PC-3 (cell line): ENCODE data around the gene APEX2. TPM values are rescaled to one million over a fixed set of nuclear protein-coding genes. Genes with fewer than 3 reads are reported as not detected.
"Not testable (repeated sequence)": the region's sequence is repeated elsewhere in the genome, so short reads cannot be mapped to it uniquely, and the experiment has no call there.

Source experiments
- ATAC-seq: fragments of 200-7000 bp; cut with Tn5 transposase; 2 replicates; pipeline ENCODE4 v1.9.1; 2020; ENCODE audit warnings: mild to moderate bottlenecking, moderate library complexity
- BruUV-seq: library from RNA; stranded (reverse); fragments of 400-500 nt; replicated peaks from 2 replicates; lab custom pipeline; 2021; lab: Mats Ljungman, UMichigan
- CTCF ChIA-PET: fragments of 300-600 bp; sonication (Branson Sonifier 250); formaldehyde crosslinking; loops from one replicate; lab custom pipeline; 2022; ENCODE audit warnings: antibody characterized with exemption; lab: Charles Lee
- POLR2A ChIA-PET: fragments of 300-600 bp; sonication (Branson Sonifier 250); formaldehyde crosslinking; loops from one replicate; lab custom pipeline; 2022; ENCODE audit warnings: antibody characterized with exemption; ENCODE audit not compliant: unreplicated experiment; lab: Charles Lee
- DNase-seq: peaks from one replicate; pipeline ENCODE4 v3.0.0-alpha.2; 2015
- H2AFZ ChIP-seq: fragments of 300-600 bp; sonication (generic); 2 replicates; pipeline ENCODE4 v1.6.0; 2016; ENCODE audit warnings: antibody characterized with exemption, low read length
- H3F3A ChIP-seq: fragments of 300-600 bp; sonication (generic); one replicate; pipeline ENCODE4 v1.6.0; 2017; ENCODE audit warnings: antibody characterized with exemption, low read length, control low read depth, mild to moderate bottlenecking; ENCODE audit not compliant: unreplicated experiment
- H3K27ac ChIP-seq: fragments of 300-600 bp; sonication (generic); 2 replicates; pipeline ENCODE4 v1.5.1; 2016; ENCODE audit warnings: mild to moderate bottlenecking, low read length
- H3K27me3 ChIP-seq: fragments of 300-600 bp; sonication (generic); 2 replicates; pipeline ENCODE4 v1.6.1; 2016; ENCODE audit warnings: low read length, mixed read lengths
- H3K36me3 ChIP-seq: fragments of 300-600 bp; sonication (generic); 2 replicates; pipeline ENCODE4 v1.6.1; 2016; ENCODE audit warnings: low read depth, mixed run types, low read length, mixed read lengths
- H3K4me1 ChIP-seq: fragments of 300-600 bp; sonication (generic); 2 replicates; pipeline ENCODE4 v1.5.1; 2016; ENCODE audit warnings: low read length; ENCODE audit not compliant: insufficient read depth
- H3K4me2 ChIP-seq: fragments of 300-600 bp; sonication (generic); 2 replicates; pipeline ENCODE4 v1.6.0; 2016; ENCODE audit warnings: low read length
- H3K4me3 ChIP-seq: fragments of 300-600 bp; sonication (generic); 2 replicates; pipeline ENCODE4 v1.5.1; 2016; ENCODE audit warnings: mild to moderate bottlenecking, low read length, mixed read lengths
- H3K79me2 ChIP-seq: fragments of 300-600 bp; sonication (generic); 2 replicates; pipeline ENCODE4 v1.6.1; 2017; ENCODE audit warnings: low read length, mixed read lengths
- H3K9ac ChIP-seq: fragments of 300-600 bp; sonication (generic); 2 replicates; pipeline ENCODE4 v1.6.0; 2016; ENCODE audit warnings: mild to moderate bottlenecking, low read length
- H3K9me2 ChIP-seq: fragments of 300-600 bp; sonication (generic); replicated peaks from 2 replicates; pipeline ENCODE4 v1.6.1; 2016; ENCODE audit warnings: mixed run types, low read length, mixed read lengths
- H3K9me3 ChIP-seq: fragments of 300-600 bp; sonication (generic); 2 replicates; pipeline ENCODE4 v1.6.1; 2016; ENCODE audit warnings: low read length, mixed read lengths
- H4K20me1 ChIP-seq: fragments of 300-600 bp; sonication (generic); 2 replicates; pipeline ENCODE4 v1.6.1; 2016; ENCODE audit warnings: low read length, mixed read lengths
- CTCF ChIP-seq: fragments of 300-600 bp; sonication (generic); conservative IDR thresholded peaks from 2 replicates; pipeline ENCODE4 v1.5.1; 2017; ENCODE audit warnings: antibody characterized with exemption, low read depth, mild to moderate bottlenecking, low read length
- EZH2 ChIP-seq: fragments of 300-600 bp; sonication (generic); IDR thresholded peaks from one replicate; pipeline ENCODE4 v1.6.1; 2017; ENCODE audit warnings: antibody characterized with exemption, mild to moderate bottlenecking, low read length; ENCODE audit not compliant: unreplicated experiment
- EZH2phosphoT487 ChIP-seq: fragments of 300-600 bp; sonication (generic); IDR thresholded peaks from 2 replicates; pipeline ENCODE4 v1.6.1; 2018; ENCODE audit warnings: mild to moderate bottlenecking, antibody characterized with exemption, low read length, borderline replicate concordance
- intact Hi-C: fragments of 100-400 bp; cut with micrococcal nuclease; formaldehyde crosslinking; loops from 2 replicates; pipeline ENCODE4 v1.9.0; 2023
- total RNA-seq: library from RNA; depleted of rRNA; stranded (reverse); fragments of >200 nt; gene quantifications from 2 replicates; pipeline ENCODE4 v1.2.3, GENCODE V29; 2014

The APEX2 gene
- total RNA-seq, 1 experiment from 2014 or later = 24.7 TPM

- ChIA-PET CTCF (no interaction called here), POLR2A (no interaction called here)
- Histone ChIP-seq H4K20me1 (no peaks in the 10 kb centered on the region), H3K4me1 (peaks cover 15% of the 10 kb centered on the region), H3K4me2 (peak overlapping the region; percentile 20; the same call in 1 of the 2 replicates), H3F3A (no peaks in the 10 kb centered on the region), H3K9me2 (0 out of 2 replicates have a peak, but pooled peaks cover 5% of the 10 kb centered on the region), H3K4me3 (no peak overlapping the region), H3K9me3 (no peaks in the 10 kb centered on the region), H3K36me3 (no peaks in the 10 kb centered on the region), H2AFZ (no peak overlapping the region), H3K27me3 (no peaks in the 10 kb centered on the region), H3K9ac (0 out of 2 replicates have a peak overlapping the region, but pooled peaks have one; percentile 16), H3K79me2 (no peaks in the 10 kb centered on the region), H3K27ac (peak overlapping the region; percentile 61)
- DNase-seq = peak; percentile 79
- intact Hi-C loops = loop anchor here (1.0 kb wide), 2 partner anchors 33 to 79 kb away; no protein-coding TSS in a partner anchor
- TF ChIP-seq CTCF (peak; percentile 63), EZH2phosphoT487 (no peak)
- no TSS peak for BruUV-seq
- ATAC-seq = peak; percentile 95
Observed at GRCh38 chrX:54978448-54978847, 21.7 kb upstream of the APEX2 start.

- Histone ChIP-seq H3K9me2 (0 out of 2 replicates have a peak, but pooled peaks cover 5% of the 10 kb centered on the region), H3K27ac (peak overlapping the region; percentile 61), H3K36me3 (no peaks in the 10 kb centered on the region), H3K27me3 (no peaks in the 10 kb centered on the region), H3K79me2 (no peaks in the 10 kb centered on the region), H3K4me2 (no peak overlapping the region), H2AFZ (no peak overlapping the region), H3K4me1 (peaks cover 15% of the 10 kb centered on the region), H3F3A (no peaks in the 10 kb centered on the region), H3K9me3 (no peaks in the 10 kb centered on the region), H3K4me3 (no peak overlapping the region), H3K9ac (peak overlapping the region; percentile 16; the same call in 1 of the 2 replicates), H4K20me1 (no peaks in the 10 kb centered on the region)
- ChIA-PET POLR2A (no interaction called here), CTCF (no interaction called here)
- ATAC-seq (no peak), DNase-seq (no peak)
- BruUV-seq = no TSS peak
- intact Hi-C loops = no loop called here
- TF ChIP-seq CTCF = no peak
- no peak for TF ChIP-seq EZH2phosphoT487
- no peak for TF ChIP-seq EZH2
Observed at GRCh38 chrX:54979432-54979831, 20.7 kb upstream of the APEX2 start.

- Histone ChIP-seq H3K27me3 (no peaks in the 10 kb centered on the region), H3K4me1 (peaks cover 15% of the 10 kb centered on the region), H3K9ac (no peak overlapping the region), H3F3A (no peaks in the 10 kb centered on the region), H3K9me3 (no peaks in the 10 kb centered on the region), H3K4me3 (no peak overlapping the region), H3K79me2 (no peaks in the 10 kb centered on the region), H3K4me2 (no peak overlapping the region), H4K20me1 (no peaks in the 10 kb centered on the region), H2AFZ (no peak overlapping the region), H3K9me2 (0 out of 2 replicates have a peak, but pooled peaks cover 5% of the 10 kb centered on the region), H3K27ac (no peak overlapping the region), H3K36me3 (no peaks in the 10 kb centered on the region)
- BruUV-seq = no TSS peak
- POLR2A ChIA-PET = no interaction called here
- CTCF ChIA-PET = no interaction called here
- ATAC-seq (no peak), DNase-seq (no peak)
- no peak for TF ChIP-seq EZH2phosphoT487
- TF ChIP-seq CTCF = no peak
- TF ChIP-seq EZH2 = no peak
- intact Hi-C loops = no loop called here
Observed at GRCh38 chrX:54980334-54980733, 19.8 kb upstream of the APEX2 start.

- H3K36me3 ChIP-seq, BruUV-seq, DNase-seq, H3K9me3 ChIP-seq, H3K9me2 ChIP-seq, POLR2A ChIA-PET, H3K27me3 ChIP-seq, H4K20me1 ChIP-seq, intact Hi-C loops, CTCF ChIA-PET, H3K9ac ChIP-seq, ATAC-seq, H3K27ac ChIP-seq, H3K4me1 ChIP-seq, H3F3A ChIP-seq, H3K79me2 ChIP-seq, H2AFZ ChIP-seq, H3K4me2 ChIP-seq, H3K4me3 ChIP-seq: not testable (repeated sequence)
Observed at GRCh38 chrX:54983306-54983705, 16.9 kb upstream of the APEX2 start.
